IMR-90 (cell line): ENCODE measurements around the gene HSP90AA1. TPM values are rescaled to one million over a fixed set of nuclear protein-coding genes. Genes with fewer than 3 reads are reported as not detected.

Experiments used
- ATAC-seq: fragments of 200-7000 bp; cut with Tn5 transposase; 2 replicates; pipeline ENCODE4 v1.9.1; 2020; ENCODE audit warnings: low read depth, mild to moderate bottlenecking, moderate library complexity
- BruUV-seq: library from RNA; stranded (reverse); fragments of 400-500 nt; replicated peaks from 2 replicates; lab custom pipeline; 2021; lab: Mats Ljungman, UMichigan
- CTCF ChIA-PET: fragments of 300-600 bp; formaldehyde crosslinking; extraction: SDS; loops from one replicate; lab custom pipeline; 2021; ENCODE audit warnings: antibody characterized with exemption; lab: Yijun Ruan, JAX
- POLR2A ChIA-PET: fragments of 300-600 bp; sonication (Branson Sonifier 250); formaldehyde crosslinking; loops from one replicate; lab custom pipeline; 2022; ENCODE audit warnings: antibody characterized with exemption; ENCODE audit not compliant: unreplicated experiment; lab: Charles Lee
- DNase-seq: peaks from one replicate; pipeline ENCODE4 v3.0.0; 2013
- H2AFZ ChIP-seq: replicated peaks from 2 replicates; pipeline ENCODE3; 2013; ENCODE audit warnings: low read length, mild to moderate bottlenecking; ENCODE audit not compliant: poor library complexity
- H2AK5ac ChIP-seq: 2 replicates; pipeline ENCODE4 v1.6.1; 2013; ENCODE audit warnings: low read depth, low read length, inconsistent platforms
- H2AK9ac ChIP-seq: replicated peaks from 2 replicates; pipeline ENCODE3; 2013; ENCODE audit warnings: mild to moderate bottlenecking, low read depth, low read length, moderate library complexity; ENCODE audit not compliant: poor library complexity
- H2BK120ac ChIP-seq: 2 replicates; pipeline ENCODE4 v1.6.1; 2013; ENCODE audit warnings: low read depth, low read length, inconsistent platforms
- H2BK15ac ChIP-seq: 3 replicates; pipeline ENCODE4 v1.6.1; 2013; ENCODE audit warnings: low read depth, low read length, inconsistent platforms
- H2BK20ac ChIP-seq: 2 replicates; pipeline ENCODE4 v1.6.1; 2013; ENCODE audit warnings: low read depth, mild to moderate bottlenecking, inconsistent platforms, low read length, moderate library complexity
- H2BK5ac ChIP-seq: 2 replicates; pipeline ENCODE4 v1.6.1; 2013; ENCODE audit warnings: mild to moderate bottlenecking, low read depth, low read length, inconsistent platforms; ENCODE audit not compliant: poor library complexity, severe bottlenecking
- H3K14ac ChIP-seq: replicated peaks from 2 replicates; pipeline ENCODE4 v1.6.1; 2013; ENCODE audit warnings: low read depth, low read length, inconsistent platforms
- H3K18ac ChIP-seq: 2 replicates; pipeline ENCODE4 v1.6.1; 2013; ENCODE audit warnings: low read depth, low read length, control low read depth
- H3K23ac ChIP-seq: 2 replicates; pipeline ENCODE4 v1.6.1; 2013; ENCODE audit warnings: low read depth, low read length, inconsistent platforms
- H3K27ac ChIP-seq: 2 replicates; pipeline ENCODE4 v1.5.1; 2013; ENCODE audit warnings: mild to moderate bottlenecking, control low read depth, low read length; ENCODE audit not compliant: insufficient read depth
- H3K27me3 ChIP-seq: 2 replicates; pipeline ENCODE4 v1.6.1; 2013; ENCODE audit warnings: low read length; ENCODE audit not compliant: control insufficient read depth, insufficient read depth
- H3K36me3 ChIP-seq: 2 replicates; pipeline ENCODE4 v1.6.1; 2013; ENCODE audit warnings: low read length, mixed read lengths; ENCODE audit not compliant: control insufficient read depth, insufficient read depth
- H3K4ac ChIP-seq: 2 replicates; pipeline ENCODE4 v1.6.1; 2013; ENCODE audit warnings: low read depth, low read length, inconsistent platforms
- H3K4me1 ChIP-seq: 2 replicates; pipeline ENCODE4 v1.6.1; 2013; ENCODE audit warnings: low read length, mixed read lengths; ENCODE audit not compliant: control insufficient read depth, insufficient read depth
- H3K4me2 ChIP-seq: 2 replicates; pipeline ENCODE4 v1.6.1; 2013; ENCODE audit warnings: low read depth, mild to moderate bottlenecking, control low read depth, low read length, moderate library complexity
- H3K4me3 ChIP-seq: 2 replicates; pipeline ENCODE4 v1.5.1; 2013; ENCODE audit warnings: low read depth, mild to moderate bottlenecking, control low read depth, low read length, moderate library complexity; ENCODE audit not compliant: insufficient read depth
- H3K56ac ChIP-seq: 2 replicates; pipeline ENCODE4 v1.6.1; 2013; ENCODE audit warnings: low read length, inconsistent platforms; ENCODE audit not compliant: insufficient read depth; ENCODE audit errors: extremely low read depth
- H3K79me1 ChIP-seq, 2 experiments: 2 replicates each; pipeline ENCODE4 v1.6.1; 2013; ENCODE audit warnings: low read length in 2 of 2, inconsistent platforms in 1 of 2, low read depth in 1 of 2
- H3K9ac ChIP-seq: 2 replicates; pipeline ENCODE4 v1.6.1; 2013; ENCODE audit warnings: low read depth, low read length, control low read depth
- H3K9me1 ChIP-seq: 2 replicates; pipeline ENCODE4 v1.6.1; 2013; ENCODE audit warnings: low read length, inconsistent platforms; ENCODE audit not compliant: insufficient read depth
- H3K9me3 ChIP-seq: 2 replicates; pipeline ENCODE4 v1.6.1; 2013; ENCODE audit warnings: low read length; ENCODE audit not compliant: control insufficient read depth, insufficient read depth
- H4K20me1 ChIP-seq: 2 replicates; pipeline ENCODE4 v1.6.1; 2013; ENCODE audit warnings: low read length, inconsistent platforms; ENCODE audit not compliant: insufficient read depth
- H4K5ac ChIP-seq: 2 replicates; pipeline ENCODE4 v1.6.1; 2013; ENCODE audit warnings: mild to moderate bottlenecking, low read depth, low read length, control low read depth
- H4K8ac ChIP-seq, 2 experiments: 2 replicates each; pipeline ENCODE4 v1.6.1; 2013; ENCODE audit warnings: low read depth in 2 of 2, low read length in 2 of 2, control low read depth in 1 of 2, inconsistent platforms in 1 of 2
- H4K91ac ChIP-seq: 2 replicates; pipeline ENCODE4 v1.6.1; 2013; ENCODE audit warnings: low read depth, low read length, inconsistent platforms; ENCODE audit not compliant: insufficient read depth
- BHLHE40 ChIP-seq: fragments of 150-350 bp; IDR thresholded peaks from 2 replicates; pipeline ENCODE4 v1.6.1; 2016; ENCODE audit warnings: mild to moderate bottlenecking, low read depth, low read length
- CEBPB ChIP-seq: IDR thresholded peaks from 2 replicates; pipeline ENCODE4 v1.6.1; 2012; ENCODE audit warnings: low read depth, low read length, improper control_type of control experiment
- CHD1 ChIP-seq: IDR thresholded peaks from 2 replicates; pipeline ENCODE4 v1.6.1; 2012; ENCODE audit warnings: low read depth, low read length, improper control_type of control experiment
- CTCF ChIP-seq: conservative IDR thresholded peaks from 2 replicates; pipeline ENCODE4 v1.5.1; 2012; ENCODE audit warnings: mild to moderate bottlenecking, low read depth, low read length, improper control_type of control experiment
- ELK1 ChIP-seq: fragments of 150-350 bp; IDR thresholded peaks from 2 replicates; pipeline ENCODE4 v1.6.1; 2016; ENCODE audit warnings: low read depth, mild to moderate bottlenecking, low read length, moderate library complexity, borderline replicate concordance
- FOS ChIP-seq: fragments of 150-350 bp; IDR thresholded peaks from 2 replicates; pipeline ENCODE4 v1.6.1; 2016; ENCODE audit warnings: low read depth, low read length
- MAFK ChIP-seq: IDR thresholded peaks from 2 replicates; pipeline ENCODE4 v1.6.1; 2012; ENCODE audit warnings: low read depth, low read length, improper control_type of control experiment
- MAZ ChIP-seq: IDR thresholded peaks from 2 replicates; pipeline ENCODE4 v1.6.1; 2012; ENCODE audit warnings: low read depth, mild to moderate bottlenecking, low read length, improper control_type of control experiment, moderate library complexity, borderline replicate concordance
- MXI1 ChIP-seq: IDR thresholded peaks from 2 replicates; pipeline ENCODE4 v1.6.1; 2012; ENCODE audit warnings: low read depth, mild to moderate bottlenecking, low read length, moderate library complexity, borderline replicate concordance
- NFE2L2 ChIP-seq: fragments of 150-350 bp; IDR thresholded peaks from 2 replicates; pipeline ENCODE4 v1.6.1; 2016; ENCODE audit warnings: low read depth, mild to moderate bottlenecking, low read length
- POLR2A ChIP-seq: IDR thresholded peaks from 2 replicates; pipeline ENCODE4 v1.6.1; 2012; ENCODE audit warnings: mild to moderate bottlenecking, low read depth, low read length
- RAD21 ChIP-seq: IDR thresholded peaks from 2 replicates; pipeline ENCODE4 v1.6.1; 2012; ENCODE audit warnings: low read length, improper control_type of control experiment
- RCOR1 ChIP-seq: IDR thresholded peaks from 2 replicates; pipeline ENCODE4 v1.6.1; 2012; ENCODE audit warnings: mild to moderate bottlenecking, low read length, improper control_type of control experiment; ENCODE audit not compliant: insufficient replicate concordance
- RFX5 ChIP-seq: IDR thresholded peaks from 2 replicates; pipeline ENCODE4 v1.8.0; 2012; ENCODE audit warnings: low read depth, mild to moderate bottlenecking, low read length, moderate library complexity
- SMC3 ChIP-seq: fragments of 150-350 bp; IDR thresholded peaks from 2 replicates; pipeline ENCODE4 v1.6.1; 2016; ENCODE audit warnings: low read depth, mild to moderate bottlenecking, antibody characterized with exemption, low read length, moderate library complexity
- USF2 ChIP-seq: fragments of 150-350 bp; IDR thresholded peaks from 2 replicates; pipeline ENCODE4 v1.6.1; 2017; ENCODE audit warnings: mild to moderate bottlenecking, antibody characterized with exemption, low read length, low read depth
- WGBS, 2 experiments: methylation state at CpG; one replicate each; pipeline versions ENCODE4 v1.1.5 to v1.1.7; 2013; ENCODE audit warnings: missing lambda C conversion rate in 2 of 2; ENCODE audit not compliant: insufficient read length in 1 of 2; ENCODE audit errors: extremely low coverage in 2 of 2; 5-methylcytosine and 5-hydroxymethylcytosine counted together
- dilution Hi-C: fragments of 300-500 bp; cut with HindIII; formaldehyde crosslinking; loops from one replicate; pipeline ENCODE4 v1.14.3; 2018; ENCODE audit warnings: low sequenced_read_pairs; ENCODE audit not compliant: unreplicated experiment
- in situ Hi-C: fragments of 300-500 bp; cut with MboI; formaldehyde crosslinking; loops from 3 replicates; pipeline ENCODE4 v1.14.3; 2019; ENCODE audit warnings: low sequenced_read_pairs, inconsistent platforms, mixed read lengths
- intact Hi-C: fragments of 100-400 bp; cut with micrococcal nuclease; formaldehyde crosslinking; loops from 2 replicates; pipeline ENCODE4 v1.10.0; 2022
- polyA plus RNA-seq, 3 experiments: library from polyadenylated mRNA; depleted of rRNA; stranded (reverse); fragments of >200 nt; gene quantifications; 2 replicates each; pipeline ENCODE4 v1.2.3, GENCODE V29; 2012; ENCODE audit warnings: low replicate concordance in 1 of 3
- total RNA-seq: library from RNA; depleted of rRNA; stranded (reverse); fragments of >200 nt; gene quantifications from 2 replicates; pipeline ENCODE4 v1.2.3, GENCODE V29; 2012

Gene HSP90AA1
- total and polyA plus RNA-seq, 2 of the 4 experiments (the other 2 are of a cell fraction): 535 to 578 TPM

GRCh38 chr14:102052522-102052921, 34.3 kb downstream of the HSP90AA1 start:
- Histone ChIP-seq H3K23ac (no peak overlapping the region), H3K4me3 (no peak overlapping the region), H2AFZ (no peak overlapping the region), H3K9me1 (peaks cover 12% of the 10 kb centered on the region), H4K8ac (no peak overlapping the region), H3K14ac (no peak overlapping the region), H3K4ac (no peak overlapping the region), H2AK5ac (no peak overlapping the region), H4K5ac (no peak overlapping the region), H2BK15ac (no peak overlapping the region), H3K36me3 (peaks cover 59% of the 10 kb centered on the region), H3K27me3 (no peaks in the 10 kb centered on the region), H3K9ac (no peak overlapping the region), H4K20me1 (peaks cover 9% of the 10 kb centered on the region), H2BK5ac (no peak overlapping the region), H2AK9ac (no peak overlapping the region), H3K4me1 (peaks cover 12% of the 10 kb centered on the region), H3K79me1 (peaks cover 3 to 14% of the 10 kb centered on the region in 2 experiments; a peak in 3 of 4 replicates), H3K9me3 (no peaks in the 10 kb centered on the region), H2BK120ac (no peak overlapping the region), H3K27ac (no peak overlapping the region), H3K4me2 (no peak overlapping the region), H3K18ac (no peak overlapping the region), H4K91ac (no peak overlapping the region), H3K56ac (no peak overlapping the region), H2BK20ac (no peak overlapping the region)
- in situ Hi-C loops (no loop called here), dilution Hi-C loops (no loop called here), intact Hi-C loops (no loop called here)
- BruUV-seq: no TSS peak
- no CpG with 5 or more reads among the region's 10 CpGs for WGBS, 2 experiments
- POLR2A ChIA-PET: interaction anchor here (0.6 kb wide), 1 partner anchor 44 kb away, joined by 3 read pairs; no protein-coding TSS in a partner anchor
- CTCF ChIA-PET: no interaction called here
- TF ChIP-seq MXI1 (no peak), RAD21 (no peak), MAFK (no peak), BHLHE40 (no peak), CEBPB (no peak), RCOR1 (no peak), CHD1 (no peak), FOS (no peak), USF2 (no peak), CTCF (no peak), RFX5 (no peak), POLR2A (no peak), NFE2L2 (no peak), SMC3 (no peak), ELK1 (no peak), MAZ (no peak)
- DNase-seq: no peak
- no peak for ATAC-seq
